HepG2 (cell line): Measurements from ENCODE around the gene ACAP1. TPM values are rescaled to one million over a fixed set of nuclear protein-coding genes. Genes with fewer than 3 reads are reported as not detected.

ENCODE experiments used
- CREB1 ChIP-seq, 2 experiments: fragments of 450-650 bp in 1 of 2; IDR thresholded peaks; 2 replicates each; pipeline ENCODE4 v1.6.1; 2016 to 2017; ENCODE audit warnings: control low read depth in 1 of 2, mild to moderate bottlenecking in 1 of 2, missing compliant biosample characterization in 1 of 2, missing genetic modification characterization in 1 of 2
- ESRRA ChIP-seq: sonication (generic); formaldehyde crosslinking; IDR thresholded peaks from 2 replicates; pipeline ENCODE4 v1.5.1; 2020; ENCODE audit warnings: mild to moderate bottlenecking, low read depth, missing genetic modification reagents
- FOXC1 ChIP-seq: sonication (generic); formaldehyde crosslinking; IDR thresholded peaks from 2 replicates; pipeline ENCODE4 v1.8.0; 2022; ENCODE audit warnings: mild to moderate bottlenecking, missing genetic modification reagents, borderline replicate concordance
- ISL2 ChIP-seq: sonication (generic); formaldehyde crosslinking; IDR thresholded peaks from 2 replicates; pipeline ENCODE4 v1.5.0; 2020; ENCODE audit warnings: missing genetic modification reagents
- JUND ChIP-seq: sonication (generic); formaldehyde crosslinking; IDR thresholded peaks from 2 replicates; pipeline ENCODE4 v1.8.0; 2022; ENCODE audit warnings: mild to moderate bottlenecking, missing genetic modification reagents
- KDM4B ChIP-seq: sonication (generic); formaldehyde crosslinking; IDR thresholded peaks from 2 replicates; pipeline ENCODE4 v1.4.0; 2020; ENCODE audit warnings: missing genetic modification reagents
- KLF12 ChIP-seq: sonication (generic); formaldehyde crosslinking; IDR thresholded peaks from 2 replicates; pipeline ENCODE4 v1.4.0; 2020; ENCODE audit warnings: missing genetic modification reagents, borderline replicate concordance
- MAX ChIP-seq: IDR thresholded peaks from 2 replicates; pipeline ENCODE4 v1.6.1; 2012; ENCODE audit warnings: inconsistent platforms
- NFYB ChIP-seq: sonication (generic); formaldehyde crosslinking; IDR thresholded peaks from 2 replicates; pipeline ENCODE4 v1.4.0; 2020; ENCODE audit warnings: missing genetic modification reagents
- NR2F2 ChIP-seq: IDR thresholded peaks from 2 replicates; pipeline ENCODE4 v1.6.1; 2012; ENCODE audit warnings: low read depth, inconsistent platforms, borderline replicate concordance
- PLRG1 ChIP-seq: fragments of 450-650 bp; conservative IDR thresholded peaks from 2 replicates; pipeline ENCODE4 v1.6.1; 2016
- SMAD1 ChIP-seq: sonication (generic); formaldehyde crosslinking; IDR thresholded peaks from 2 replicates; pipeline ENCODE4 v1.4.0; 2020; ENCODE audit warnings: missing genetic modification reagents, low read depth, mild to moderate bottlenecking, borderline replicate concordance
- UBTF ChIP-seq: sonication (generic); formaldehyde crosslinking; IDR thresholded peaks from 2 replicates; pipeline ENCODE4 v1.4.0; 2020; ENCODE audit warnings: mild to moderate bottlenecking, missing genetic modification reagents
- ZBTB33 ChIP-seq: sonication (generic); formaldehyde crosslinking; IDR thresholded peaks from 2 replicates; pipeline ENCODE4 v1.4.0; 2020; ENCODE audit warnings: missing genetic modification reagents
- ZFP62 ChIP-seq: sonication (generic); formaldehyde crosslinking; IDR thresholded peaks from 2 replicates; pipeline ENCODE4 v1.4.0; 2020; ENCODE audit warnings: missing genetic modification reagents
- ZKSCAN1 ChIP-seq: fragments of 150-350 bp; IDR thresholded peaks from 2 replicates; pipeline ENCODE4 v1.6.1; 2014; ENCODE audit warnings: low read length
- ZNF121 ChIP-seq: sonication (generic); formaldehyde crosslinking; IDR thresholded peaks from 2 replicates; pipeline ENCODE4 v1.5.0; 2020; ENCODE audit warnings: mild to moderate bottlenecking, missing genetic modification reagents
- ZNF44 ChIP-seq: sonication (generic); formaldehyde crosslinking; IDR thresholded peaks from 2 replicates; pipeline ENCODE4 v1.5.1; 2020; ENCODE audit warnings: mild to moderate bottlenecking, missing genetic modification reagents
- ZNF639 ChIP-seq: conservative IDR thresholded peaks from 2 replicates; pipeline ENCODE4 v1.6.1; 2018; ENCODE audit warnings: missing genetic modification reagents
- ZNF747 ChIP-seq: sonication (generic); formaldehyde crosslinking; IDR thresholded peaks from 2 replicates; pipeline ENCODE4 v1.8.1; 2023; ENCODE audit warnings: missing genetic modification reagents, mild to moderate bottlenecking, borderline replicate concordance
- polyA plus RNA-seq, 8 experiments: library from polyadenylated mRNA; depleted of rRNA in 3 of 8; stranded (reverse) in 7 of 8; unstranded in 1 of 8; fragments of >200 nt; fragmentation: Illumina TruSeq in 4 of 8; extraction: Trizol in 4 of 8; gene quantifications; 2 replicates each; pipeline versions ENCODE4 v1.2.1 to v1.2.3, GENCODE V29; 2011 to 2016; ENCODE audit warnings: low read depth in 4 of 8, missing spikeins in 1 of 8, mixed read lengths in 1 of 8; ENCODE audit not compliant: insufficient read depth in 1 of 8
- total RNA-seq, 5 experiments: library from RNA; depleted of rRNA; stranded (reverse); fragments of >200 nt; fragmentation: Illumina TruSeq; extraction: Trizol; gene quantifications; 2 replicates each; pipeline ENCODE4 v1.2.3, GENCODE V29; 2016; ENCODE audit warnings: low read depth in 1 of 5
- TF ChIP-seq, protein P1 (sequence below): IDR thresholded peaks from 2 replicates; pipeline ENCODE4 v1.6.1; 2016; ENCODE audit warnings: control low read depth
- TF ChIP-seq, protein P2 (sequence below): sonication (generic); formaldehyde crosslinking; IDR thresholded peaks from 2 replicates; pipeline ENCODE4 v1.4.0; 2020; ENCODE audit warnings: missing genetic modification reagents

Gene ACAP1
- total and polyA plus RNA-seq, 2 of the 13 experiments (the other 11 are each of a cell fraction or from before 2014, with no cell fraction given) = 1.3 to 2.5 TPM

- TF ChIP-seq ZNF44 (no peak), ZKSCAN1 (no peak), CREB1 (IDR thresholded peaks at IDR 0.05) (peak; percentile 74), CREB1 (CRISPR knock-in tag; IDR thresholded peaks at IDR 0.05) (peak; percentile 82), ISL2 (CRISPR knock-in tag) (peak; percentile 57; the same call in 1 of the 2 replicates), ESRRA (CRISPR knock-in tag) (peak; percentile 91), ZNF121 (CRISPR knock-in tag) (no peak), JUND (CRISPR knock-in tag) (peak; percentile 9; the same call in 1 of the 2 replicates), ZBTB33 (0 out of 2 replicates have a peak, but pooled peaks have one; percentile 2), ZNF747 (CRISPR knock-in tag) (peak; percentile 74; the same call in 1 of the 2 replicates), PLRG1 (no peak), FOXC1 (no peak), UBTF (peak; percentile 80), ZFP62 (CRISPR knock-in tag) (no peak), KLF12 (CRISPR knock-in tag) (peak; percentile 86; the same call in 1 of the 2 replicates), SMAD1 (CRISPR knock-in tag) (peak; percentile 77; the same call in 1 of the 2 replicates), NR2F2 (peak; percentile 75; the same call in 1 of the 2 replicates), ZNF639 (peak; percentile 93), NFYB (CRISPR knock-in tag) (peak; percentile 66), MAX (peak; percentile 52; the same call in 1 of the 2 replicates), KDM4B (CRISPR knock-in tag) (0 out of 2 replicates have a peak, but pooled peaks have one; percentile 13)
- TF ChIP-seq, protein P1, sequence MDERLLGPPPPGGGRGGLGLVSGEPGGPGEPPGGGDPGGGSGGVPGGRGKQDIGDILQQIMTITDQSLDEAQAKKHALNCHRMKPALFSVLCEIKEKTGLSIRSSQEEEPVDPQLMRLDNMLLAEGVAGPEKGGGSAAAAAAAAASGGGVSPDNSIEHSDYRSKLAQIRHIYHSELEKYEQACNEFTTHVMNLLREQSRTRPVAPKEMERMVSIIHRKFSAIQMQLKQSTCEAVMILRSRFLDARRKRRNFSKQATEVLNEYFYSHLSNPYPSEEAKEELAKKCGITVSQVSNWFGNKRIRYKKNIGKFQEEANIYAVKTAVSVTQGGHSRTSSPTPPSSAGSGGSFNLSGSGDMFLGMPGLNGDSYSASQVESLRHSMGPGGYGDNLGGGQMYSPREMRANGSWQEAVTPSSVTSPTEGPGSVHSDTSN (CRISPR knock-in tag) = no peak
- TF ChIP-seq, protein P2, sequence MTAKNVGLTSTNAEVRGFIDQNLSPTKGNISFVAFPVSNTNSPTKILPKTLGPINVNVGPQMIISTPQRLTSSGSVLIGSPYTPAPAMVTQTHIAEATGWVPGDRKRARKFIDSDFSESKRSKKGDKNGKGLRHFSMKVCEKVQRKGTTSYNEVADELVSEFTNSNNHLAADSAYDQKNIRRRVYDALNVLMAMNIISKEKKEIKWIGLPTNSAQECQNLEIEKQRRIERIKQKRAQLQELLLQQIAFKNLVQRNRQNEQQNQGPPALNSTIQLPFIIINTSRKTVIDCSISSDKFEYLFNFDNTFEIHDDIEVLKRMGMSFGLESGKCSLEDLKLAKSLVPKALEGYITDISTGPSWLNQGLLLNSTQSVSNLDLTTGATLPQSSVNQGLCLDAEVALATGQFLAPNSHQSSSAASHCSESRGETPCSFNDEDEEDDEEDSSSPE (CRISPR knock-in tag) = peak; percentile 83
Observed at GRCh38 chr17:7329374-7329996, 6.8 kb upstream of the ACAP1 start (continued).
